SK-N-MC (cell line): ENCODE measurements around the gene PERP.
A peak's percentile ranks its signal among the peaks of the same experiment; 100 is the strongest.

Source experiments
- DNase-seq: peaks from one replicate; pipeline ENCODE4 v3.0.0-alpha.2; 2011; ENCODE audit warnings: low read depth, low spot score
- H3K27ac ChIP-seq: fragments of 200-600 bp; sonication (generic); 2 replicates; pipeline ENCODE4 v1.5.1; 2016; ENCODE audit warnings: mixed run types
- H3K36me3 ChIP-seq: fragments of 200-600 bp; sonication (generic); 2 replicates; pipeline ENCODE4 v1.6.1; 2017; ENCODE audit warnings: antibody characterized with exemption, low read length, mixed read lengths; ENCODE audit not compliant: insufficient read depth
- H3K4me3 ChIP-seq: fragments of 200-600 bp; sonication (generic); 2 replicates; pipeline ENCODE4 v1.5.1; 2016
- H3K9ac ChIP-seq: fragments of 200-600 bp; sonication (generic); 2 replicates; pipeline ENCODE4 v1.8.0; 2017; ENCODE audit warnings: mixed run types, mixed read lengths; ENCODE audit not compliant: insufficient read length
- H3K9me3 ChIP-seq: fragments of 200-600 bp; sonication (generic); 2 replicates; pipeline ENCODE4 v1.6.1; 2017; ENCODE audit warnings: low read depth, mild to moderate bottlenecking, antibody characterized with exemption, low read length, moderate library complexity, mixed read lengths
- EZH2 ChIP-seq: fragments of 200-600 bp; sonication (generic); IDR thresholded peaks from one replicate; pipeline ENCODE4 v1.6.1; 2017; ENCODE audit warnings: antibody characterized with exemption
- FOXP2 ChIP-seq: optimal IDR thresholded peaks from 2 replicates; pipeline ENCODE3; 2011; ENCODE audit warnings: mild to moderate bottlenecking, moderate library complexity; ENCODE audit not compliant: insufficient read depth; ENCODE audit errors: extremely low read length, control extremely low read depth
- POLR2AphosphoS5 ChIP-seq: IDR thresholded peaks from 2 replicates; pipeline ENCODE4 v1.6.1; 2012; ENCODE audit warnings: mild to moderate bottlenecking, low read depth, low read length, borderline replicate concordance

PERP gene

DNA sequence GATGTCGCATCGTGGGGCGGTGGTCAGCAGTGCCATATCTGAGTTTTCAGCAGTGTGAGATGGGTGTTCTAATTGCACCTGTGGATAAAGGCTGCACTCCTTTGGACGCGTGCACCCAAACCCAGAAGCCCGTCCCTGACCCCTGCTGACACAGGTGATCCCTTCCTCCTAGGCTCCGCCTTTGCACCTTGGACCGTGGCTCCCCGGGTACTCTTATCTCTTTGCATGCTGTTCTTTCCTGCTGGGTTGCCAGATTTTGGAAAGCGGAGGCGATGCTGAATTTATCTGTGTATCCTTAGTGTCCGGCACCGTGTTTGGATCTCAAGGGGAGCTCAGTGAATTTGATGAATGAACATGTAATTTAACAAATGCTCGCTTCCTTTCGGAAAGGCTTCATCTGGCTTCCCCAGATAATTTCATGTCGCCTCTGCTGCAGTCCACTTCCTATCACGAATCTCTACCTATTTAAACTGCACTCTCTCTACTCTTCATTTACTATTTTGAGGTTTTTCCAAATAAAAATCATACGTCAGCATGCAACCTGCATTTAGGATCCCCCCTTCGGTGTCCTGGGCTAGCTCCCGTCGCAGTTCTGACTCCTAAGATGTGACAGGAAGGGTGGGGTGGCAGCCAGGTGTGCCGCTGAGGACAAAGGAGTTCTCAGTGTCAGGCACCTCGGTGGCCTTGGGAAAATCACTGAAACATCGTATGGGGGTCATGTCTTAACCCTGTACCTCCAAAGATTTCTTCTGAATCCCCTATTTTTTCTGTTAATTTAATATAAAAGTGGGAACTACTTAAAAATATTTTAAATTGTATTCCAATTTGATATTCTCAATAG is 753 bp upstream of the PERP start:
- Histone ChIP-seq H3K36me3 (no peaks in the 10 kb centered on the region), H3K9me3 (no peaks in the 10 kb centered on the region), H3K4me3 (peak overlapping the region; percentile 81), H3K9ac (peak overlapping the region; percentile 66), H3K27ac (no peak overlapping the region)
- no peak for DNase-seq
- no peak for TF ChIP-seq FOXP2
- no peak for TF ChIP-seq POLR2AphosphoS5
- no peak for TF ChIP-seq EZH2

DNA sequence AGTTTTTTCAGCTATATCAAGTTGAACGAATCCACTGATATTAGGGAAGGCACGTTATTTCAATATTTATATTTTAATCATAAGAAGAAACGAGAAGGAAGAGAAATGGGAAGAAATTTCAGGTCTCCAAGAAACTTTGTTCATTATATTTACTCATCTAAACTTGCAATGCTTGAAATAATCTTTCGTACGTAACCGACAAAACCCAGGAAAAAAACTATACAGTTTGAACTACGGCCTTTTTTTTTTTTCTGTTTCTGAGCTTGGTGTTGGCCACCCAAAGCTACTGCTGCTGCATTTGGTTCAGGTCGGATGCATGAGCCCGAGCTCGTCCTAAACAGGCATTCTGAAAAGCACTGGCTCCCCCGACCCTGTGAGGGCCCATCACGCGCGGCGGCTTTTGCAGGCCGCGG is 548 bp downstream of the PERP start:
- H3K9ac ChIP-seq: peak overlapping the region; percentile 66
- no peak overlapping the region; the same call in 1 of the 2 replicates for H3K27ac ChIP-seq
- H3K4me3 ChIP-seq: peak overlapping the region; percentile 81
- no peak for DNase-seq
- no peaks in the 10 kb centered on the region for H3K36me3 ChIP-seq
- TF ChIP-seq FOXP2 (no peak), EZH2 (no peak), POLR2AphosphoS5 (no peak)
- H3K9me3 ChIP-seq: no peaks in the 10 kb centered on the region

DNA sequence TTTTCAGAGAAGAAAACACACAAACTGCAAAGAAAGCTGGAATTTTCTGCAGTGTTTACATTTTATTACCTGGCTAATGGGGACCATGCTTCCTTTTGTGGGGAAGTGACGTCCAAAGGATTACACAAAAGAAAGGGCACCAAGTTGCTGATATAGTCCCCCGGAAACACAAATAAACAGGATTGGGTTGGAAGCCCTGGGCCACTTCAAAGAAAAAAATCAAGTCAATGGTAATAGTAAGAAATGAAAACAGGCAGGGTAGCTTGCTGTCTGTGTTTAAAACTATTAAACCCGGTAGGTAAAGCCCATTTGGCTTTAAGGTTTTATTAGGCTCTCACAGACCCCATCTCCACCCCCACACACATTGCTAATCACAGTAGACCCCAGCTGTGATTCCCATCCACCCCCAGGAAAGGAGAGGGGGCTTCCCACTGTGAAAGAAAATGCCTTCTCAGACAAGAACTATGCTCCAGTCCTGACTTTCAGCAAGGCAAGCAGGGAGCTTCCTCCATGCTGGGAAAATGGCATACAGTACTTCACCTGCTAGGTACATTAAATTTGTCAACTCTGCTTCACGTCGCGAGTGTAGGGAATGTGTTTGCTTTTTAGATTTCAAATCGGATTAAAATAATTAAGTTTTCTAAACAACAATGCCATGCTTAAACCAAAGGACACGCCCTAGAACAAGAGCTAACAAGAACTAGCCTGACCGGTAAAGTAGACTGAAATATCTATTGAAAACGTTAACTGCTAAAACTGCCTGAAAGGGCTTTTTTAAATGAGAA is 1.1 kb downstream of the PERP start:
- Histone ChIP-seq H3K9me3 (no peaks in the 10 kb centered on the region), H3K4me3 (peak overlapping the region; percentile 81), H3K9ac (peak overlapping the region; percentile 66), H3K36me3 (no peaks in the 10 kb centered on the region), H3K27ac (peak overlapping the region; percentile 9; the same call in 1 of the 2 replicates)
- TF ChIP-seq FOXP2 (no peak), POLR2AphosphoS5 (no peak), EZH2 (no peak)
- DNase-seq: no peak

DNA sequence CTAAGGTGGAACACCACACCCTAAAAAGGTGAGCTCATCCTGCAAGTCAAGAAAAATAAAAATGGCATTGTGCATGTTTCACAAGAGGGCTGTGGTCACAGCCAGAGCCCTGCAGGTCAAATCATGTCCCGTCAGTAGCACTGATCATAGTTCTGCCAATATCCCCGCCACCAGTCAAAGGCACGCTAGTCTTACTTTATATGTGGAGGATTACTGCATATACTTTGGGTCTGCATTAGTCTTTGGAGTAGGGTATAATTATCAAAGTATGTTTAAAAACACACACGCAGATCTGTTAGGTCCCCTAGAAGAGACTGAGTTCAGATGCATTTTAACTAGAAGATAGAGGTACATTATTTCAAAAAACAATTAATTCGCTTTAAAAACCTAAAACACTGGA is 1.8 kb downstream of the PERP start:
- peak overlapping the region; percentile 81 for H3K4me3 ChIP-seq
- TF ChIP-seq POLR2AphosphoS5 (no peak), FOXP2 (no peak), EZH2 (no peak)
- H3K27ac ChIP-seq: peak overlapping the region; percentile 9; the same call in 1 of the 2 replicates
- no peak for DNase-seq
- no peaks in the 10 kb centered on the region for H3K36me3 ChIP-seq
- H3K9me3 ChIP-seq: no peaks in the 10 kb centered on the region
- no peak overlapping the region for H3K9ac ChIP-seq

DNA sequence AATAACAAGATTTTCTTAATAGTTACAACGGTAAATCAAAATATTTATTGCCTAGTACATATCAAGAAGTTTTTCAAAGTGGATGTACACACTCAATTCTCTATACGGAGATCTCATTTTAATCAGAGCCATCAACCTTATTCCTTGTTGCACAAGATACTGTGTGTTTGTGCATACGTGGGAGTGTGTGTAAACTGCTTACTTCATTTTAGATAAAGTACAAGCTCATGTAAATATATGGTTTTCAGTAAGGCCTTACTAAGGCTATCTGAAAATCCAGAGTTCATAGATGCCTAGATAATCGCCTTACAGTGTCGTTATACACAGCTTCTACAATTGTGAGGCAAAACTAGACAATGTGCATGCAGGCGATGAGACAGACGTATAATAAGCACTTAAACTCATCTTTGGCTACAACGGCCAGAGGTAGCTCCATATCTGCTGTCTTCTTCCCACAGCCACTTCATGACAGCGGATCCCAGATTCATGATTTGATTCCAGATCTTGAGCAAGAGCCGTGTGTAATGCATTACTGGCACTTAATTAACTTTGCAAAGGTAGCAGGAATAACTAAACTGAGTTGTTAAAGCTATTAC is 2.5 kb downstream of the PERP start:
- H3K9me3 ChIP-seq: no peaks in the 10 kb centered on the region
- no peak overlapping the region for H3K9ac ChIP-seq
- H3K4me3 ChIP-seq: 0 out of 2 replicates have a peak overlapping the region, but pooled peaks have one; percentile 8
- no peak for TF ChIP-seq POLR2AphosphoS5
- TF ChIP-seq EZH2: no peak
- TF ChIP-seq FOXP2: no peak
- H3K27ac ChIP-seq: no peak overlapping the region
- DNase-seq: no peak
- H3K36me3 ChIP-seq: no peaks in the 10 kb centered on the region

DNA sequence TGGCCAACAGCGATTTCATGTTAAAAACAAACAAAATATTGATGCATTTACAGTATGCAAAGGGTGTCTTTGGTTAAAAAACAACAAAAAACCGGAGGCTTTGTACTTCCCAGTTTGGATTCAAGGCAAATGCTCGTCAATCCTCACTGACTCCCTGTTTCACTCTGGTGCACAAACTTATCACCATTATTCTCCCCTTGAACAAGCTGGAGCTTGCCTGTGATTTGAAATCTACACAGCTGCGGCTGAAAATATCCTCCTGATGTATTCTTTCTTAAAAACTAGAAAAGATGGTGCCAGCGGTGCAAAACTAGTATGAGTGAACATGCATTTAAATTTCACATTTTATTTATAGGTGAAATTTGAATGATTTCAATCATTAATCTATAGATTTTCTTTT is 3.3 kb downstream of the PERP start:
- Histone ChIP-seq H3K36me3 (no peaks in the 10 kb centered on the region), H3K9ac (no peak overlapping the region), H3K27ac (no peak overlapping the region), H3K9me3 (no peaks in the 10 kb centered on the region), H3K4me3 (no peak overlapping the region)
- TF ChIP-seq EZH2 (no peak), FOXP2 (no peak), POLR2AphosphoS5 (no peak)
- no peak for DNase-seq

DNA sequence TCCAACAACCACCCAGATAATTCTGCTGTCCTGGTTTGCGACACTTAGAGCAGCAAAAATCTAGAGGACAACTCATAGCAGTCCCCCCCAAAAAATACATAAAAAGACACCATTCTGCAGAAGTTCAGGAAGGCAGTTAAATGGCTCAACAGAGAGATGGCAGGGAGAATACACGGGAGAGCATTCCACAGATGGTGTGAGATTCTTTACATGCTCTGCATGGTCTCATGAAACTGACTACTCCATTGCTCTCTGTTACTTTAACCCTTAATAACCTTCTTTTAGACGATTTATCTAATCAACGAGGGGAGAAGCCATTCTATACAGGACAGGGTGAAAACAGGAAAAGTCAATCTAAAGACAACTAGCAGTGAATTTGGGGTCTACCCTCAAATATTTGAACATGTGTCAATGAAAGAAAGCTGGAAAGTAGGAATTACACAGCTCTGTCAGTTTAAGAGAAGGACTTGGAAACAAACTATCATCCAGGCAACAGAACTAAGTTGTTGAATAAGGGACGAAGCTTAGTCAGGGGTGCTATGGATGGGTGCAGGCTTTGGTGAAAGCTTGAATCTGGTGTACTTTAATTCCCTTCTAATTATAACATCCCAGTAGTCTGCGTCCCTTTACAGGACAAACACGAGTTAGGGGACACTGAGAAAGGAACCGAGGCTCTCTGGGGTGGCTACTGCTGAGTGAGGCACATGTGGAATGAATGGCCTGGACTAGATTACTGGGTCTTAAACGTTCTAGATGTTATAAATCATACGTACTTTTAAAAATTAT is 5.1 kb downstream of the PERP start:
- Histone ChIP-seq H3K36me3 (no peaks in the 10 kb centered on the region), H3K9ac (no peak overlapping the region), H3K4me3 (no peak overlapping the region), H3K27ac (no peak overlapping the region), H3K9me3 (no peaks in the 10 kb centered on the region)
- no peak for TF ChIP-seq EZH2
- no peak for TF ChIP-seq FOXP2
- no peak for TF ChIP-seq POLR2AphosphoS5
- no peak for DNase-seq

DNA sequence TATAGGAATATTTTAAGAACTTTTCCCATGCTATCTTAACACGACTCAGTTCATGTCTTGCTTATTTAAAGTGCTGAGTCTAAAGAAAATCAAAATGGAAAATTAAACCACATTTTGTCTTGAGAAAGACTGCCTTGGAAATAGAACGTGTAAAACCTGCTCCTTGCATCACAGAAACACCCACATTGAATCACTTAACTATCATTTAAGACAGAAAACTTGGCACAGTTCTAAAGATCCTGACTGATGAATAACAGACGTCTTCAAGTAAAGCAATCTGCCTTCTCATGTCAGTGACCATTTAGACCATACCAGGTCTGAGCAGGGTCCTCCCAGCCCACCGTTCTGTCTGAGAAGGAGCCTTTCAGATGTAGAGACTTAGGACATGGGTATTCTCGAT is 7.4 kb downstream of the PERP start:
- TF ChIP-seq FOXP2 (no peak), POLR2AphosphoS5 (no peak), EZH2 (no peak)
- Histone ChIP-seq H3K4me3 (no peak overlapping the region), H3K9ac (no peak overlapping the region), H3K36me3 (peaks cover 5% of the 10 kb centered on the region; the same call in 1 of the 2 replicates), H3K27ac (peak overlapping the region; percentile 44; the same call in 1 of the 2 replicates), H3K9me3 (no peaks in the 10 kb centered on the region)
- no peak for DNase-seq
